Suppressor macrophage treated with lipopolysaccharide for 4 hours (primary cell): Measurements from ENCODE around the gene IL37.
"Not testable (repeated sequence)": the region's sequence is repeated elsewhere in the genome, so short reads cannot be mapped to it uniquely, and the experiment has no call there.

Source experiments
- DNase-seq: peaks from one replicate; pipeline ENCODE4 v3.0.0-alpha.2; 2020

IL37 gene

DNA sequence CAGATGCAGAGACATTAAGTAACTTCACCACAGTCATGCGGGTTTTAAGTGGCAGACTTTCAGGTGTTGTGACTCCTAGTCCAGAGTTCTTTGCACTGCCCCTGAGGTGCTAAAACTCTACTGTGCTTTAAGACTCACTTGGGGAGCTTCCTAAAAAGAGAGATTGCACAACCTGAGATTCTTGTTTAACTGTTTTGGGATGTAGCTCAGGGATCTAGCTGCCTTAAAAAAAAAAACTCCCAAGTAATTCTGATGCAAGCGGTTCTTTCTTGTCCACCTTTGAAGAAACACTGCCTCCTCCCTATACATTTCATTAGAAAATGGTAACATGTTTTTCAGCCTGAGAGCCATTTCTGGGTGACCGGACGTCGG, 13.0 kb downstream of the IL37 start:
- DNase-seq, result no peak

DNA sequence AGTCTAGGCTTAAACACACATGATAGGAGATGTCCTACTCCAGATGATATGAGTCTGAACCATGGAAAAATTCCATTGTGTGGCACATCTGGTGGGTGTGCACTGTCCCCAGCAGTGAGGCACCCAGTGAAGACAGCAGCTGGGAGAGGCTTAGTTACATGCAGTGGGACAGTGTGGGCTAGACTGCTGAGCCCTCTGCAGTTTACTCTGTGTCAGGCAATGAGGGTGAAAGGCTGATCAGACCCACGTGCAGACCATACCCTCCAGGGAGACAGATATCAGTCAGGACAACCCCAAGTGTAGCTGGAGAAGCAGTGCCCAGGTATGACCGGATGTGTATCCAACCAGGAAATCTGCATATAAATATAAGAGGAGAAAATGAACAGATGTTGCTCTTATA, 13.4 kb downstream of the IL37 start:
- DNase-seq, result no peak

DNA sequence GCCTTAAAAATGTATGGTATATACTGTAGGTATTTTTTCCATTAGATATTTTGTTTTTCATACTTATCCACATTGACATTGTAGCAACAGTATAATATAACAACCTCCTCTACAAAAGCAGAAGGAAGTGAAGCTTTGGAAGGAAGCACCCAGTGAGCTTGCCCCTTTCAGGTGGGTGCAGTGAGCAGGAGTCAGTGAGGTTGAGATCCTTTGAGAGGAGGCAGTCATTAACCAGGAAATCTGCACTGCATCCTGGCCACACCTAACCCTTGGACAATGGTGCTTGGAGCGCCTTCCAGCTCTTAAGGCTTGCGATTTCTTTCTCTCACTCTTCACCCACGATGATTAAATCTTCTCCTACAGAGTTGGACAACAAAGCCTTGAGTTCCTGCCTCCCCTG, 13.9 kb downstream of the IL37 start:
- DNase-seq, result no peak

DNA sequence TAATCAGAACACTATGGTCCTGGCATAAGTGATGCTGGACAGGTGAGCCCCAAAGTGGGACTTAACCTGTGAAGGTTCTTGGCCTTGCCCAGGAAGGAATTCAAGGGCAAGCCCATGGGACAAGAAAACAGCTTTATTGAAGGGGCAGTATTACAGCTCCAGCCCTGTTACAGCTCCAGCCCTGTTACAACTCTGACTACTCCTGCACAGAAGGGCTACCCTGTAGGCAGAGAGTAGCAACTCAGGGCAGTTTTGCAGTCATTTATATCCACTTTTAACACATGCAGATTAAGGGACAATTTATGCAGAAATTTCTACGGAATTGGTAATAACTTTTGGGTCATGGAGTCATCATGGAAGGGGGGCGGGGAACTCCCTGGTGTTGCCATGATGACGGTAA, 15.7 kb downstream of the IL37 start:
- no peak for DNase-seq

DNA sequence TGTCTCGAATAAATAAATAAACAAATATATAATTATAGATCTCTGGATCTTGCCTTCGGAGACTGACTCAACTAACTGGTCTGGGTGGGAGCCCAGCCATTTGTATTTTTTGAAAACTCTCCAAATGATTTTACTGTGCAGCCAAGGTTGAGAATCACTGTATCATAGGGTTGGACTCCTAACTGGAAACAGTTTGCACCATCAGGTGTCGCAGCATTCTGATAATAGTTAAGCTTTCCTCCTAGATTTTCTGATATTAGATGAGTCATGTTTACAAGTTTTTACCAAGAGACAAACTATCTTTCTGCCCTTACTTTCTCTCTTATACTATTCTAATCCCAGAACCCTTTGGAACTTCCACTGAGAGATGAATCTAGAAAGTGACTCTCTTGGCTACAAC, 16.8 kb downstream of the IL37 start:
- DNase-seq, result no peak

DNA sequence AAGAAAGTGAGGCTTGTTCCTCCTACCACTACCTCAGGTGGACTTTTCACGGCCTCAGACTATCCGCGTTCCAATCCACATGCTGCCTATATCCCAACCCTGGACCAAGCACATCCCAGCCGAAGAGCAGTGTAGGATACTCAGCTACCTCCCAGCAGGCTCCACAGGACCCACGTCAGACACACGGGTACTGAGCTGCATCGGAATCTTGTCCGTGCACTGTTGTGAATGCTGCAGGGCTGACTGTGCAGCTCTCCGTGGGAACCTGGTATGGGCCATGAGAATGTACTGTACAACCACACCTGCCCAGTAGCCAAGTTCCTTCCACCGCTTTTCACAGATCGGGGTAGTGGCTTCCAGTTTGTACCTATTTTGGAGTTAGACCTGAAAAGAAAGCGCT, 22.3 kb downstream of the IL37 start:
- DNase-seq, result no peak

DNA sequence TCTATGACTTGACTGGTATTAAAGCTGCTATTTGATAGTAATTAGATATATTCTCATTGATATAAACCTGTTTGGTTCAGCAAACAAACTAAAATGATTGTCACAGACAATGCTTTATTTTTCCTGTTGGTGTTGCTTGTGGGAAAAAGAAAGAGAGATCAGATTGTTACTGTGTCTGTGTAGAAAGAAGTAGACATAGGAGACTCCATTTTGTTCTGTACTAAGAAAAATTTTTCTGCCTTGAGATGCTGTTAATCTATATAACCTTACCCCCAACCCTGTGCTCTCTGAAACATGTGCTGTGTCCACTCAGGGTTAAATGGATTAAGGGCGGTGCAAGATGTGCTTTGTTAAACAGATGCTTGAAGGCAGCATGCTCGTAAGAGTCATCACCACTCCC, 23.2 kb downstream of the IL37 start:
- not testable (repeated sequence) for DNase-seq

DNA sequence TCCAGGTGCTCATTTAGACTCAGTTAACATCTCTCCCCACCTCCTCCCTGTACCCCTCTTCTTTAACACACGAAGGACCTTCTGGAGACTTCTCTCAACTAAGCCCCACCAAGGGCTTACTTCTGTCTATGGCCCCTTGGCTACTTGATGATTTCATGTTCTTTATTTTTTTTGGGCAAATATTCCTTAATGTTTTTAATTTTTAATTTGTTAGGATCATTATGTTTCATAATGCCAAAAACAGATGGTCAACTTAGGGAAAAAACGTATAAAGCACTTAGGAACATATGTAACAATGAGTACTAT, 25.9 kb downstream of the IL37 start:
- DNase-seq, result no peak

DNA sequence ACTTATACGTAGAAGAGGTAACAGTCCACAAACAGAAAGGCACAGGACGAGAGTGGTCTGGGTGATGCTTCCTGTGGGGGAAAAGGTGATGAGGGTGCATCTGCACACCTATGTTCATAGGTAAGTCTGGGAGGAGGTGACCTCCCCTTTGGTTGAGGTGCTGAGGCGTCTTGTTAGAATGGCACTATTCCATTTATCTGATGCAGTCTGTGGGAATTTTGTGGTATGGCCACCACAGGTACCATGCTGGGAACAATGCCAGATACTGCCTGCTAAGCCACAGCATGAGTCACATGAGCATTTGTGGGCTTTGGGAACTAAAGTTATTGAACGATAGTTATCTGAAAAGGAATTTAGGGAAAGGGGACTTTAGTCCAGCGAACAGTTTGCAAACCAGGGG, 27.9 kb downstream of the IL37 start:
- no peak for DNase-seq

DNA sequence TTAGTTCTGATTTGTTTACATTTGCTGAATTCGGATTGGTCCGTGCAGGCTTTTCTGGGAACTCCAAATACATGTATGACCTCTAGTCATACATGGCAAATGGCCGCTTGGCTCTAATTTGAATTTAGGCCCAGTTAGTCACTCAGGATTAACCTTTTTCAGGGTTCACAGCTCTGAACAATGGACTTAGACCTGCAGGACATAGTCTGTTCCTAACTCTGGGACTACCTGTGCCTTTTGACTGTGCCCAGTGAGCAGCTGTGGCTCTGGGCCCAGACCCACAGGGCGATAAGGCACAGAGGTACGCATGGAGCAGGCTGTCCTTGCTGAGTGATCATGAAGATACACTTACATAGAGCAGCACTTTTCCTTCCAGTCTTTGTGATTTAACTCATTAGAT, 28.5 kb downstream of the IL37 start:
- DNase-seq, result no peak

DNA sequence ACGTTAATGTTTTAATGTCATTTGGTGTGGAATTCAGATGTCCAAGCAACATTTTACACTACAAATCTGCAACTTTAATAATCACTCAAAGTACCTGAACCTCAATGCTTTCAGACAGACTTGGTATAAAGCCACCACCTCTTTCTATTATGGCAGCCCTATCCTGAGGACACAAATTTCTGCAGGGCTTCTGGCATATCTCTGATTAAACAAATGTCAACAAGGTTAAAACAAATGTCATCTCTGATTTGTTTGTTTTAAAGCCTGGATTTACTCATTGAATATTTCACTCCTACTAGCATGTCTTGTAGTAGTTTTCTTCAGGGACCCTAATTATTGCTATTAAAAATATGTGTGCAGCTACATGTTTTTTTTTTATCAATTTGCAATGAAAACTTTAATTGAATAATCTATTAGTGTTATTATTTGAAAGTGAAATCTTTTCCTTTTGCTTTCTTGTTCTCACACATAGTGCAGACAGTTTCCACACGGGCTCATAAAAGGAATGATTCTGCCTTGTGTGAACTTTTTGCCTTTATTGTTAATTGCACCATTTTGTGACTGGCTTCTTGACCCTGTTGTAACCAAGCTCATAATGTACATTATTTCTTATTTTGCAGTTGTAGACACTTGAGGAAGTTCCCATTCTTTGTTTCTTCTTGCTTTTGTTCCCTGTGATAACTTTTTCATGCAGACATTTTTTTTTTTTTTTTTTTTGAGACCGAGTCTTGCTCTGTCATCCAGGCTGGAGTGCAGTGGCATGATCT, 30.1 kb downstream of the IL37 start:
- no peak for DNase-seq

DNA sequence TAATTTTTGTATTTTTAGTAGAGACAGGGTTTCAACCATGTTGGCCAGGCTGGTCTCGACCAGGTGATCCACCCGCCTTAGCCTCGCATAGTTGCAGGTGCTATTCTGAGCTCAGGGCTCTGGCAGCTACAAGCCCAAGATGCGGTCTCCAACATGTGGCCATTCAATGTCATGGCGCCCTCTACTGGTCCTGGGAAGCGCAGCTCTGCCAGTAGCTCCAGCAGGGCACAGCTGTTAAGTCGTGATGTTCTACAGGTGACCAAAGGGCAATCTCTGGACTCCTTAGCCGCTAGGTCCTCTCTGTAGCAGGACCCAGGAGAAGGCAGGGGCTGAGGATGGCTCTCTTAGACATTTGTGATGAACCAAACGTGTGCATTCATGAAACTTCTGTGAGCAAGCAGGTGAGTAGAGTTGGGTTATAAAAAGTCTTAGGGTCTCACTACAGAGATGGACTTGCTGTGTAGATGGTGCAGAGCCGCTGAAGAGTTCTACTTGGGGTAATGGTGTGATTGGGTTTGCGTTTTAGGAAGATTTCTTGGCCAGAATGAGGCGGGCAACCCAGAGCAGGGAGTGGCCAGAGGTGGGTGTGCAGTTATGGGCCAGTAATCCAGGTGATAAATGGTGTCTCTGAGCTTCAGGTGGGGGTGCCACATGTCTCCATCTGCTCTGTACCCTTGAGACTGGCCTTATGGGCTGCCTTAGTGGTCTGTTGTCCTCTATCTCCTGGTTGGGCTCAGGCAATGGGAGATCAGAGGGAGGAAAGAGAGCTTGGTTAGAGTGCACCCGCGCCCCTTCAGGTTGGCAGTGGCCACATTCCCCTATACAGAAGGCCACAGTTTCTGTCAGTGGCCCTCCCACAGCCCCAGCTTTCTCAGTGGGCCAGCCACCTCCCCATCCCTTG, 31.0 kb downstream of the IL37 start:
- peak; percentile 91 for DNase-seq

DNA sequence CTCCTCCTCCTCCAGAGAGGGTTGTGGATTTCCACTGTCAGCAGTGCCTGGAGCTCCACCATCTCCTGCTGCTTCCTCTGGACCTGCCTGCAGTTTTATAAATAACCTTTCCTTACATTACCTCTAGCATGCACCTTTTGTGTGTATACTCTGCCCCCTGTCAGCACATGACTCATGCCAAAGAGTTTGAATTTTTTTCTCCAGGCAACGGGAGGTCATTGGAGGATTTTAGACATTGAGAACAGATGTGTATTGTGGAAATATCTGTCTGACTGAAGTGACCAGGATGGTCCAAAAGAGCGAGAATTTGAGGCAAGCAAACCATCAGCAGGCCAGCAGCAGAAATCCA, 31.7 kb downstream of the IL37 start:
- no peak for DNase-seq

DNA sequence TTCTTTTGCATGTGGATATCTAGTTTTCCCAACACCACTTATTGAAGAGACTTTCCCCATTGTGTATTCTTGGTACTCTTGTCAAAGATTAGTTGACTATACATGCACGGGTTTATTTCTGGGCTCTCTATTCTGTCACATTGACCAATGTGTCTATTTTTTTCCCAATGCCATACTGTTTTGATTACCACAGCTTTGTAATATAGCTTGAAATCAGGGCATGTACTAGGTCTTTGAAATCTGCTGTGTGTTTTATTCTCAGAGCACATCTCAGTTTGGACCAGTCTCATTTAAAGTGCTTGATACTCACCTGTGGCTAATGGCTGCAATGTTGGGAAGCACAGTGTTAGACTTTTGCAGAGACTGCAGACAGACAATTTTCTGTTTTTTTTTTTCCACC, 34.0 kb downstream of the IL37 start:
- no peak for DNase-seq

DNA sequence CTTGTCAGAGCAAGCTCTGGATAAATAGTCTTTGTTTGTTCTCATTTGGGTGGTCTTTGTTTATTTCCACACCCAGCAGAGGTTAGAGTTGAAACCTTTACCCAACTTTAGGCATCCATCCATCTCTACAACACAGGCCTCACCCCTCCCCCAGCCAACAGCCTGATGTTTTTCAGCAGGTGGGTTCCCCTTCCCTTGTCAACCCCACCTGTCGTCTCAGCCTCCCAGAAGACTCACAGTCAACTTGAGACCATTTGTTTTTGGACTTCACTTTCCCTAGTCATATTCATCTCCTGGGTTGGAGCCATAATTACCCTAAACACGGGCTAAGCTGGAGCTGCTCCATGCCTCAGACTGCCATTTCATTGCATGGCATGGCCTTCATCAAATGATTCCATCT, 35.1 kb downstream of the IL37 start:
- DNase-seq, result no peak

DNA sequence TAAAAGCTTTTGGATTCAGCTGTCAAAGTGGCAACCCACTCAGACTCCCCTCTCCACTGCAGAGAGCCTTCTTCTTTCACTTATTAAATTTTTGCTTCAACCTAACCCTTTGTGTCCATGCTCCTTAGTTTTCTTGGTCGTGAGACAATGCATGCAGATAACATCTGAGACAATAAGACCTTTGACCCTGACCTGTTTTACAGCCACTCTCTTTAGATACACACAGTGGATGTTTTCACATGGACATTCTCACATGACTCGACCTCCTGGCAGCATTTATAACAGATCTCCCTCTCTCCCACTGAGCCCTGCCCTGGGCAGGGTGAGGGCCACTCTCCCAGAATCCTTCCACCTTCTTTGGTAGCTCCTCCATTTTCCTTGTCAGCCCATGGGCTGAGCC, 36.4 kb downstream of the IL37 start:
- DNase-seq, result no peak

DNA sequence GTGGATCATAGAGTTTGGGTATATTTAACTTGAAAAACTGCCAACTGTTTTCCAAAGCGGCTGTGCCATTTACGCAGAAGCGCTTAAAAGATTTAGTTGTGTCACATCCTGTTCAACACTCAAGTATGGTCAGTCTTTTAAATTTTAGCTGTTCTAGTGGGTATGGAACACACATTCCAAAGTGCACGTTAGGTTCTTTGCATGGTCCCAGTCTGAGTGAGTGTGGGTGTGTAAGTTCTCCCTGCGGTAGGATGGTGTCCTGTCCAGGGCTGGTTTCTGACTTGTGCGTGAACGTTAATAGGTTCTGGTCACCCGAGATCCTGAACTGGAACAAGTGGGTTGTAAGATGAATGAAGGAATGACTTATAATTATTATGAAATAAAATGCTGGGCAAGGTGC, 38.5 kb downstream of the IL37 start:
- DNase-seq, result no peak

DNA sequence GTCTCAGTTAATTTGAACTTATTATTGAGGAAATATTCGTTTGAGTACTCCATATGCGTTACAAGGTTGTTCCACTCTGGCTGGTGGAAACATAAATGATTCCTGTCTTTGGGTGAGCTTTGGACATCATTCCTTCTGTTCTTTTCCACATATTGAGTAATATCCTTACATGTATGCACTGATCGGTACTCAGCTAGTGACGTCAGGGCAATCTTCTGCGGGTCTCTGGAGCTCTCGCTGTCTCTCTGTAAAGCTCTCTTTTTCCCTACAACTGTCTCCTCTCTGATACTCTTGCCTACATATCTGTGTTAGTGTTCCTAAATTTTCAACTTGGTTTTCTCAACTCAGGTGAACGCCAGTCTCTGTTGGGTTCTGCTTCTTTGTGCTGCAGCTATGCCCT, 43.4 kb downstream of the IL37 start:
- DNase-seq, result no peak

DNA sequence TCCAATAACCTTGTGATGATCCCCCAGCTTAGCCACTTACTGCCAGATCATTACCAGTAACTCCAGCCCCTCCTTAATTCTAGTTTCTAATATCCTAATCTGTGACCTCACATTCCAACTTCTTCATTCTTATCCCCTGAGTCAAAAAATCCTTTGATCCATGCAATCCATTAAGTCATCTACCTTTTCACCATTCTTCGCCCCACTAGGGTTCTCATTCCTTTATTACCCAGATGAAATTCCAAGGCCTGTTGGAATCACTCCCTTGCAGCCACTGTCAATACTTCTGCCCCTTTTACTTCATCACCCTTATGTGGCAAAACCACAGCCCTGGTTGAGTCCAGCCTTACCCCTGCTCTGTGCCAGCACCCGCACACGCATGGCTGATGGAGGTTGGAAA, 46.5 kb downstream of the IL37 start:
- no peak for DNase-seq

DNA sequence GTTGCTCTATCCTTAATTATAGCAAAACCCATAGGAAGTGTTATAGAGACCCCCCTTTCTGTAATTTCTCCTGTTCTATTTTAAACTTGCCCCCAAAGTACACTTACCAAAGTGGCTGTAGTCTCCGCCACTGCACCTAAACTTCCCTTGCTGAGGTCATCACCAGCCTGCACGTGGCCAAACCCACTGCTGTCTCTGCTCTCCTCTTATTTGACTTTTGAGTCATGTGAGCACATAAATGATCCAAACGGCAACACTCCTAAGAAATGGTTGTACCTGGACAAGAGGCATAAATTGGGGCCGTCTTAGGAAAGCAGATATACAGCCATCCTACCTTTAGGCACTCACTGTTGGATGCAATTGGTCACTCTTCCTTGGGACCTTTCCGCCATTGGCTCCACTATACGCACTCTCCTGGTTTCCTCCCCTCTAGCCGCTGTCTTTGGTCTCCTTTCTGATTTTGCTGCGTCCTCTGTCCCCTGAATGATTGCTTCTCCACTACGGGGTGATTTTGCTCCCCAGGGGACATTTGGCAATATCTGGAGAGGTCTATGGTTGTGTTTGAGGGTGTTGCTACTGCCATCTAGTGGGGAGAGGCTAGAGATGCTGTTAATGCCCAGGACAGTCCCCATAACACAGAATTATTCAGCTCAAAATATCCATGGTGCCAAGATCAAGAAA, 47.6 kb downstream of the IL37 start:
- peak; percentile 77 for DNase-seq

DNA sequence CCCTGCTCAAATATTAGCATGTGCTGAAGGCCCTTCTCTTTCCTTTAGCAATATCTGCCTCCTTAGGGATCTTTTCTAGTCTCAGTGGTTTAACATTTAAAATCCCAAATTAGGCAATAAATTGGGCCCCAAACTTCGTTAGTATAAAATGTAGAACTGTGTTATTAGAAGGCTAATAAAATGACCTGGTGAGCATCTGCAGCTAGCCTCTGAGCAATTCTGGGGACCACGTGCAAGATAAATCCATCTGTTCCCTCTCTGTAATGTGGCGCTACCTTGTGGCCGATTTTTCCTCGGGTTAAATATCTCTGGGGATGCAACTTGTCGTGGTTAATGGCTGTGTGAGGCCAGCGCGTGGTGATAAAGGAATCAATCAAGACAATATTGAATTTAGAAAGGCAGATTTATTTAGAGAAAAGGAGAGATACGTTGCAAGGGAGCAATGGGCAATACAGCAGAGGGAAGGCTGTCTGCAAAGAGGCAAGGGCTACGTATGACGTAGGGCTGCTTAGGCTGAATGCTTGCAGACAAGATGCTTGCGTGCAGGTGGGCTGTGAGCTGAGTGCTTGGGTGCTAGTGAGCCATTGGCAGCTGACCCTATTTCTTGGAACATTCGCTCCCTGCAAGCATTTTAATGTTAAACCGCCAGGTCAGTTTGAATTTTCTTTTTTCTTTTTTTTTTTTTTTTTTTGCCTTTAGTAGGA, 48.3 kb downstream of the IL37 start:
- no peak for DNase-seq

DNA sequence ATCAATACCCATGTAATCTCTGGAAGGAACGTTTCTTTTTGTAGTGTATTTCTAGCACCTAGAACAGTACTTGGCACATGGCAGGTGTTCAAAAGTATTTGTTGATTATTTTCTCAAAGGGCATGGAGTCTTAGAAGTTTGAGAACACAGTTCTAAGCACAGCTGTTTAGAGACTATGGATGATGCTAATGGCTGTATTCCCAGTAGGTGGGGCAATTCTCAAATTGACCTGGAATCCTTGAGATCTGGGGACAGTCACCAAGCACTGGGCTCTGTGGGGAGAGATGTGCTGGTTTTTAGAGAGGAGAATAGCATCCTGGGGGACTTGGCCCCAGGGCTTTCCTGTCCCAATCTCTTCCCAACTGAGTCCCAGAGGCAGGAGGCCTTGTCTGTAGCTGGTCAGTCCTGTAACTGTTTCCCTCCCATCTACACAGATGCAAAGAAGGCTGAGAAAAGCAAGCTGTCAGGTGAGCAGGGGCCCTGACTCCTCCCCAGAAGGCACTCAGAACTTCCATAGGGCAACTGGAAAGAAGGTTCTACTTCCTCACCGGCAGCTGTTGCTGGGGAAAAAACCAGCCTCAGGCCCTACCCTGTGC, 49.4 kb downstream of the IL37 start:
- no peak for DNase-seq
